22Rv1 (cell line): ENCODE results near the gene CLTRN.

Source experiments
- CTCF ChIP-seq: fragments of 450-650 bp; IDR thresholded peaks from 2 replicates; pipeline ENCODE4 v1.5.1; 2017; ENCODE audit warnings: mild to moderate bottlenecking
- ZFX ChIP-seq: fragments of 450-650 bp; IDR thresholded peaks from 2 replicates; pipeline ENCODE4 v1.6.1; 2017; ENCODE audit warnings: antibody characterized with exemption, borderline replicate concordance

- TF ChIP-seq CTCF (no peak), ZFX (no peak)
Observed at GRCh38 chrX:15617111-15617510, 47.5 kb downstream of the CLTRN start.
